HG02981 (cell line): ENCODE results near the gene ABITRAM.
"Not testable (repeated sequence)": the region's sequence is repeated elsewhere in the genome, so short reads cannot be mapped to it uniquely, and the experiment has no call there.

ENCODE experiments used
- ATAC-seq: cut with Tn5 transposase; IDR thresholded peaks from one replicate; pipeline ENCODE4 v1.9.1; 2021; ENCODE audit warnings: mild to moderate bottlenecking, moderate library complexity; ENCODE audit not compliant: unreplicated experiment

ABITRAM gene

GRCh38 chr9:108924466-108924865, 9.7 kb upstream of the ABITRAM start:
- no peak for ATAC-seq

DNA sequence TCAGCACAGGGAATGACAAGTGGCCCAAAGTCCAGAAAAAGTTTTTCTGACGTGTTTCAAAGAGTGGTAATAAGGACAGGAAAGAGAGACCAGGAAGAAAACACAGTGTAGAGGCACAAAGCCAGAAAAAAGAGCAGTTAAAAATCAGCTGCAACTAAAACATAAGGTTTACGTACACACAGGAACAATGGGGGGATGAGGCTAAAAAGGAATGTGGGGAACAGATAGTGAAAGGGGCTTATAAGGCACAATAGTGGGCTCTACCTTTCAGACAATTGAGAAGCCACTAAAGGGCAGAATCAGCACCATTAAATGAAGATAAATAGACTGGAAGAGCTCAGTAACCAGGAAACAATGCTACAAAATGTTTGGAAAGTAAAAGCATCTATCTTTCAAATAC, 5.8 kb upstream of the ABITRAM start:
- no peak for ATAC-seq

DNA sequence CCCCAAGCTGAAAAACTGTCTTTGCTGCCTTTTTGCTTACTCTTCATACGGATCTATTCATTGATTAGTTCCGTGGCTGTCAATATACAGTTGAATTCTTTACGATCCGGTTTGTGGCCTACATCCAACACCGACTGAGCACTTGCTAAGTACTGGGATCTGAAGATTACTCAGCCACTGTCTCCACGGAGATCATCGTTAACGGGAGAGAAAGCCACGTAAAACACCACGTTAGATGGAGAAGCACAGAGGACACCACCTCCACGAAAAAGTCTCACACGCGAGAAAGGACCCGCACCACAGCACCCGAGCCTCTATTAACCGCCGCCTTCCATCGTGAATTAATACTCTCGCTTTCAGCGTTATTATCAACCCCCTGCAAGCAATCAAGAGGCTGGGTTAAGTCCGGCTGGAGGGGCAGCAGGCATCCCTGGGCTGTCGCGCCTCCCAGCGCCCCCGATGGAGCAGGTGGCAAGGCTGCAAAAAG, 926 bp upstream of the ABITRAM start:
- ATAC-seq, result no peak

DNA sequence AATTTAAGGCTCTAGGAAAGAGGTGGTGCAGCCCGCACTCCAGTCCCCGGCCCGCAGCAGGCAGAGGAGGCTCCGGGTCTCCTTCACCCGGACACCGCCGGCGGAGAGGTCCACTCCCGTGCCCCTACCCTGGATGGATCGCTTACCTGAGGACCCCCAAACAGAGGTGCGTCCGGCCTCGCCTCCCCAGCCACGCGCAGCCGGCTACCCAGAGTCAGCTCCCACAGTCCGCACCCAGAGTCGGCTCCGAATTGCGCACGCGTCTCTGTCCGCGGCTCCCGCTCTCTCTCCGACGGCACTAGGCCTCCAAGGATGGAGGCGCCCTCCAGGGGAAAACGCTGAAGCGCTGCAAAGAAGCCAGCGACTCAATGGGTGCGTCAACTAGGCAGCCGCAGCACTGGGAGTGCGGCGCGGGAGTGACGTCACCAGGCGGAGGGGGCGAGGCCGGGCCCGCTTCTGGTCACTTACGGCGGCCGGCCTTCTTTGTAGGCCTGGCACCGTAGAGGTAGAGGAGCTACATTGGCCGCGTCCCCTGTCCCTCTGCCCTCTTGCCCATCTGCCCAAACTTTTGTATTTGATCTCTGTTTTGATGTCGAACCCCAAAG, 380 bp upstream of the ABITRAM start, which contains the start of gene ELP1:
Gene ELP1 (minus strand): TSS at position 407 of the 605 bp plus-strand sequence. CDS start 2,978 bp downstream, outside the sequence.
- ATAC-seq, result peak; percentile 86

DNA sequence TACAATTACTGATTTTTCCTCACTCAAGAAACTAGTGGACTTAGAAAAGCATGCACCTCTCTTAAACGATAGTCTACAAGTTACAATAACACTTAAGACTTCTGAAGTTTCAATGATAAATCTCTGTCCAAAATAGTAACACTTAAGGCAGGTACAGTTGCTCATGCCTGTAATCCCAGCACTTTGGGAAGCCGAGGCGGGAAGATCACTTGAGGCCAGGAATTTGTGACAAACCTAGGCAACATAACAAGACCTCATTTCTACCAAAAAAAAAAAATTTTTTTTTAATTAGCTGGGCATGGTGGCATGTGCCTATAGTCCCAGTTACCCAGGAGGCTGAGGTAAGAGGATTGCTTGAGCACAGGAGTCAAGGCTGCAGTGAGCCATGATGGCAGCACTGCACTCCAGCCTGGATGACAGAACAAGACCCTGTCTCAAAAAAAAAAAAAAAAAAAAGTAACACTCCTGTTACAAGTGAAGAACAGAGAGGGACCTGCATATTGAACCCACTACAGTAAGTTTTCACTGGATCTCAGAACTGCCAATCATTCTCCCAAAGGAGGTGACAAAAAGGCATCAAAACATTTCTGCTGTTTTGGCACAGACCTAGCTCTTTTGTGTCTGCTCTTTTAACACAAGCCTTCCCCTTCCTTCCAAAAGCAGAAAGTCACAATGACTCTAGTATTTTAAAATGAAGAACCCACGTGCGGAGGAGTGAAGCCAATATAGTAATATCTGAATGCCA, 3.5 kb downstream of the ABITRAM start:
- ATAC-seq, result no peak

DNA sequence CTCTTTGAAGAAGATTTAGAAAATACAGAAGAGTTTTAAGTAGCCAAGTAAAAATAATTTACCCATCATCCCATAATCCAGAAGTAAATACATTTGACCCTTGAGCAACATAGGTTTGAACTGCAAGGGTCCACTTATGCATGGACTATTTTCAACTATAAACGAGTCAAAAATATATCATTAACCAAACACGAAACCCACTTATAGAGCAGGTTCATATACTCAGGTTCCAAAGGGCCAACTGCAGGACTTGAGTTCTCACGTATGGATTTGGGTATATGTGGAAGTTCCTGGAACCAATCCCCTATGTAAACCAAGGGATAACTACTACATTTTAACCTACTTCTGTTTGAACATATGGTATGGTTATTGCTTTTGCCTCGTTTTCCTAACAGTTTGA, 5.8 kb downstream of the ABITRAM start:
- no peak for ATAC-seq

DNA sequence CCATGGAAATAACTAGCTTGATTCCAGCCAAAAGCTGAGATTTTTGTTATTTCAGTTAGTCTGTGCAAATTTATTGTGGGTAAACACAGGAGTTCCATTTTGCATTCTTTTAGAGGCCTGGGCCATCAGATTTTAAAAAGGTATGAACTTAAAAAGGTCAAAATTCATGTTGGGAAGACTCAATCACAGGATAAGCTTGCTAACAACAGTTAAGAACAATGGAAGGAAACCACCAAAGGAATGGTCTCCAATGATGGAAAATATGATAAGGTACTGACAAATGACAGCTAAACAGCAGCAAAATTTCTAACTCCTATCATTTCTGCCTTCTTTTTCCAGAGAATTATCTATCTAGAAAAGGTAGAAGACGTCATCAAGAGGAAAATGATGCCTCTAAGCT, 16.0 kb downstream of the ABITRAM start:
- ATAC-seq, result no peak

DNA sequence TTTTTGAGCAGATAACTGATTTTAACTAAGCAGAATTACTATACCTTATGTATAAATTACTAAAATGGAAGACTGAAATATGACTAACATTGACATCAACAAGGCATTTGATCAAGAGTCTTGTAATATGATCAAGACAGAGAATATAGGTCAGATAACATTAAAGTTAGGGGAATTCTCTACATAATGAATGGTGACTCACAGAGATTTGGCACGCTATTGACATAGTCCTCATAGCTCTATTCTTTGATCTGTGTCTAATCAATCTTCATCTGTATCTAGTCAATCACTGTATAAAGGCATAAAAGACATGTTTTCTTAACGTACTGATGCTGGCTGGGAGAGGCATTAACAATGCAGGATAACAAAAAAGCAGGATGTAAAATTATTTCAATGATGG, 17.4 kb downstream of the ABITRAM start:
- ATAC-seq, result no peak

DNA sequence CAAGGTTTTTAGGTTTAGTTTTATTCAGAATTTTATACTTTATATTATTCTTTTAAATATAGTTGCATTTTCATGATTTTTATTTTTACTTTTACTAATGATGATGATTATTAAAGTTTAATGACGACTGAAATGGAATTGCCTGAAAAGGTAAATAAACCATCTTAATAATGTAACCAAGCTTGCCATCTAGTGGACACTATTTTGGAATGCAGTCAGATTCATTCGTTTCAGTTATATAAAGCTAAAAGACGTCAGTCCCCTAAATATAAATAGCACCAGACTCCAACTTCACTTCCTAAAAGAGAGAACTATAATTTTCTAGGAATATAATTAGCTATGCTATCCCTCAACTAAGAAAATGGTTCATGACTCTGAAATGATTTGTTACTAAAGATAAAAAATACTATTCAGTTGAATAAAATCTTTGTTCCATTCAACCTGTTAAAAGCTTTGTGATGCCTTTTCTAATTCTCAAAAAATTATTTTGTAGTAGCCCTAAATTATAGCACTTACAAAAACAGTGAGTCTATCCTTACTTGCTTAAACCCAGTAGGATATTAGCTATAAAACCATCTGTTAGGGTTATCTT, 19.9 kb downstream of the ABITRAM start:
- peak; percentile 57 for ATAC-seq

DNA sequence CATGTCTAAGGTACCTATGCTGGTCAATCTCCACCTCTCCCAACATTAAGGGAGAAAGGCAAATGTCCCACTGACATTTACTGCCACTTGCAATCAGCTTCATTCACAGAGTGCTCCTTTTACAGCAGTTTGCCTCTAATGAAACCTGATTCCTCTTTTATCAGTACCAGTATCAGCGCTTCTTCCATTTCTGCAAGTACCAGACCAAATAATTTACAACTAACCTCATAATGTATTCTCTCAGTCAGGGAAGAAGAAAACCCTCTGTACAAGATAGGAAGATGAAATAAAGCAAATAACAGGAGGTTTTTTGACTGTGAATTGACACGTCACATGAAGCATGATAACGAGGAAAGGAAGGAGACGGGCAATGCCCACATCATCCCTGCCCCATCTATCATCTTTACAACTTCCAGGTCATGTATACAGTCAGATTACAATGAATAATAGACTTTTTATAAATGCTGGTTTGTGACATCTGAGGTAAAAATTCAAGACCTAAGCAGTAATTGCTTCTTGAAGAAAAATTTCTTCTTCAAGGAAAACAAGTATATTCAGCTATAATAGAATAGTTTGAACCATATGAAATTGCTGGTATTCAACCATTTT, 21.9 kb downstream of the ABITRAM start:
- no peak for ATAC-seq

GRCh38 chr9:108956631-108957026, 22.4 kb downstream of the ABITRAM start:
- no peak for ATAC-seq

DNA sequence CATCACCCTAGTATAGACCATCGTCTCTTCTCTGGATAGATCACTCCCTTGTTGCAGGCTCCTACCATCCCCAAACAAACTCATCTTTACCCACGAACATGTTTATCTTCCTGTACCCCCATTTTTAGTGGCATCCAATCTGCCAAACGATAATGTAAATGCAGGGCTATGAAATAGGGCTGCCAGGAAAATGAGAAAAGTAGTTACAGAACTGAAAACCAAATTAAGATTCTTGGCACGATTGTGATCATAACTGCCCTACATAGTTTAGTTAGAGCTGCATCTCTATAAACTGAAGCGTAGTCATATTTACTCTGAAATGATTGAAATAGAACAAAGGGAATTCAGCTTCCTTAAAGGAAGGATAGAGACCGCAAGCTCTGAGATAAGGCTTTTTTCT, 26.1 kb downstream of the ABITRAM start:
- no peak for ATAC-seq

DNA sequence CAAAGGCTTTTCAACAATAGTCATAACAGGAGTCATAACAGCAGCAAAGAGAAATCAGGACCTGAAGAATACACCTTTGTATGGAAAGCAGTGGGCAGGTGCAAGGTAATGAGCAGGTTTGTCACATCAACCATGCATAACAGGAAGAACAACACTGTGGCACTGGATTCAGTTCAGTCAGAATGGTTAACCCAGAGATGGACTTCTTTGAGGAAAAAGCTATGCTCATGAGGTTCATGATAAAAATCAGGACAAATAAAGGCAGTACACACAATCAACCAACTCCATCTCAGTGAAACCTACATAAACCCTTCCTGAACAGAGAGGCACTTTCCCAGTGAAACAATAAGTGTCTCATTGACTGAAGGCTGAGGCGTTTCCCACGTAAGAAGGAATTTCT, 27.0 kb downstream of the ABITRAM start:
- no peak for ATAC-seq

- no peak for ATAC-seq
Measured at GRCh38 chr9:108963459-108964143, 29.4 kb downstream of the ABITRAM start.

- no peak for ATAC-seq
Measured at GRCh38 chr9:108967916-108968315, 33.7 kb downstream of the ABITRAM start.

- ATAC-seq, result not testable (repeated sequence)
Measured at GRCh38 chr9:108971392-108971791, 37.2 kb downstream of the ABITRAM start.

DNA sequence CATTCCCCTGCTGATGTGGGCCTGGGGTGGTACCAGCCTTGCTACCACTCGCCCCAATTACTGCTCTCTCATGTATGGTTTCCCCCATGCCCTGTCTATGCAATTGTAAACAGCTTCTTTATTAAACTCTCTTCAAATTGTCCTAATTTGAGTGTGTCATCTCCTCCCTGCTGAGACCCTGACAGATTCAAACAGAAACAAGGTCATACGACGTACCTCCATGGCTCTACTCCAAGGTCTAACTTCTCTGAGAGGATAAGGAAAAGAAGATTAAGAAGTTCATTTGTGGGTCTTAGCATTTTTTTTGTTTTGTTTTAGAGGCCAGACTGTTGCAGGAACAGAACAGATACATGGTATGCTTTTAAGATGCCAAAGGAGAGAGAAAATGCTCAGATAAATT, 38.0 kb downstream of the ABITRAM start:
- no peak for ATAC-seq

GRCh38 chr9:108972626-108973209, 38.5 kb downstream of the ABITRAM start:
- ATAC-seq, result no peak

DNA sequence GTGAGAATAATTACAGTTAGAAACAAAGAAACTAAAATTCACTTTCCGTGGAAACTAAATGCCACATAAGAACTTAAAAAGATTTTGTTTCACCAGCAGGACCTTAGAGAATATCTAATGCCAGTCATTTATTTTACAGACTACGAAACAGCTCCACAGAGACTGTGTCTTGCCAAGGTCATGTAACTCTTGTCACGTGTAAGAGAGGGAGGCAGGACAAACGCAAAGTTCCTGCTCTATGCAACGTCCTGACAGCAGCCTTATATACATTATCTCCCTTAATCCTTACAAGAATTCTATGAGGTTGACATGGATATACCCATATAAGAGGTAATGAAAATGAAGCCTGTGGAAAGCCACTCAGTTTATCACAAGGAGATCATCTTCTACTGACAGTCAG, 39.7 kb downstream of the ABITRAM start:
- ATAC-seq, result no peak

GRCh38 chr9:108978205-108978604, 44.0 kb downstream of the ABITRAM start:
- no peak for ATAC-seq

- ATAC-seq, result no peak
Measured at GRCh38 chr9:108980893-108981292, 46.7 kb downstream of the ABITRAM start.
